Sciatic nerve (tissue), 2 donors: ENCODE data around the gene MEIOC. TPM values are rescaled to one million over a fixed set of nuclear protein-coding genes. Genes with fewer than 3 reads are reported as not detected.
"Not testable (repeated sequence)": the region's sequence is repeated elsewhere in the genome, so short reads cannot be mapped to it uniquely, and the experiment has no call there.

Experiments
- ATAC-seq: fragments of 200-7000 bp; cut with Tn5 transposase; one replicate; pipeline ENCODE4 v1.9.1; 2020; ENCODE audit warnings: mild to moderate bottlenecking, moderate library complexity
- DNase-seq: peaks from one replicate; pipeline ENCODE4 v3.0.0-alpha.2; 2020; ENCODE audit warnings: low spot score
- intact Hi-C: fragments of 100-400 bp; cut with DNase I; formaldehyde crosslinking; loops from one replicate; pipeline ENCODE4 v1.14.2; 2022
- total RNA-seq: library from RNA; stranded (reverse); fragmentation: NEBNext Ultra II Directional; extraction: Animal tissue kit (Norgen Biotek cat#: 25700); gene quantifications from one replicate; pipeline ENCODE4 v1.2.1, GENCODE V29; 2021
- donor health status: DM: no; HTN: no; CAD: no.
- donor health status: DM: no; HTN: no; CAD: no.

Gene MEIOC
- total RNA-seq, 1 donor from 2014 or later: not detected

GRCh38 chr17:44642834-44643233 is 13.4 kb upstream of the MEIOC start:
- ATAC-seq: no peak
- intact Hi-C loops: no loop called here
- no peak for DNase-seq

- no peak for DNase-seq
- no peak for ATAC-seq
- intact Hi-C loops: no loop called here
These were observed 10.9 kb upstream of the MEIOC start for GRCh38 chr17:44645341-44645740.

- intact Hi-C loops: no loop called here
- no peak for ATAC-seq
- DNase-seq: no peak
These were observed 10.0 kb upstream of the MEIOC start for GRCh38 chr17:44646280-44646679.

GRCh38 chr17:44647736-44648135 is 8.5 kb upstream of the MEIOC start:
- intact Hi-C loops: no loop called here
- DNase-seq (no peak), ATAC-seq (no peak)

GRCh38 chr17:44648963-44649362 is 7.3 kb upstream of the MEIOC start:
- intact Hi-C loops: no loop called here
- ATAC-seq: no peak
- DNase-seq: no peak

GRCh38 chr17:44651228-44651627 is 5.0 kb upstream of the MEIOC start:
- ATAC-seq (no peak), DNase-seq (no peak)
- intact Hi-C loops: no loop called here

- intact Hi-C loops: no loop called here
- DNase-seq: no peak
These were observed 3.5 kb upstream of the MEIOC start for GRCh38 chr17:44652727-44653126.

GRCh38 chr17:44653384-44653783 is 2.9 kb upstream of the MEIOC start:
- DNase-seq: no peak
- no peak for ATAC-seq
- intact Hi-C loops: no loop called here

More at GRCh38 chr17:44652727-44653126, 3.5 kb upstream of the MEIOC start:
- ATAC-seq: no peak

GRCh38 chr17:44653954-44654353 is 2.3 kb upstream of the MEIOC start:
- DNase-seq (no peak), ATAC-seq (no peak)
- intact Hi-C loops: no loop called here

GRCh38 chr17:44661835-44662234 is 5.6 kb downstream of the MEIOC start:
- ATAC-seq (no peak), DNase-seq (no peak)
- intact Hi-C loops: no loop called here

GRCh38 chr17:44663095-44663494 is 6.8 kb downstream of the MEIOC start:
- ATAC-seq (no peak), DNase-seq (no peak)
- intact Hi-C loops: no loop called here

- DNase-seq: no peak
- no peak for ATAC-seq
- intact Hi-C loops: no loop called here
These were observed 8.6 kb downstream of the MEIOC start for GRCh38 chr17:44664867-44665266.

- DNase-seq: no peak
- no peak for ATAC-seq
- intact Hi-C loops: no loop called here
These were observed 9.7 kb downstream of the MEIOC start for GRCh38 chr17:44666006-44666405.

GRCh38 chr17:44672479-44673093 is 16.3 kb downstream of the MEIOC start:
- intact Hi-C loops: no loop called here
- no peak for DNase-seq
- no peak for ATAC-seq

GRCh38 chr17:44673893-44674292 is 17.6 kb downstream of the MEIOC start:
- no peak for ATAC-seq
- DNase-seq: no peak
- intact Hi-C loops: no loop called here

GRCh38 chr17:44677136-44677535 is 20.9 kb downstream of the MEIOC start:
- intact Hi-C loops: no loop called here
- DNase-seq (no peak), ATAC-seq (no peak)

- intact Hi-C loops, ATAC-seq: not testable (repeated sequence)
These were observed 27.0 kb downstream of the MEIOC start for GRCh38 chr17:44683303-44683702.

GRCh38 chr17:44687756-44688155 is 31.5 kb downstream of the MEIOC start:
- ATAC-seq: no peak
- DNase-seq: no peak
- intact Hi-C loops: no loop called here

More at GRCh38 chr17:44683303-44683702, 27.0 kb downstream of the MEIOC start:
- not testable (repeated sequence) for DNase-seq

- intact Hi-C loops: no loop called here
- ATAC-seq (no peak), DNase-seq (no peak)
These were observed 31.9 kb downstream of the MEIOC start for GRCh38 chr17:44688200-44688599.

GRCh38 chr17:44688675-44689476 is 32.6 kb downstream of the MEIOC start:
- intact Hi-C loops: no loop called here
- DNase-seq (no peak), ATAC-seq (no peak)
